Fibroblast of skin of left quadriceps (primary cell): ENCODE measurements around the gene KRTAP3-2.

ENCODE experiments used
- DNase-seq, 2 experiments: peaks; one replicate each; pipeline ENCODE4 v3.0.0-alpha.2; 2013; ENCODE audit warnings: low read depth in 2 of 2

The KRTAP3-2 gene

DNA sequence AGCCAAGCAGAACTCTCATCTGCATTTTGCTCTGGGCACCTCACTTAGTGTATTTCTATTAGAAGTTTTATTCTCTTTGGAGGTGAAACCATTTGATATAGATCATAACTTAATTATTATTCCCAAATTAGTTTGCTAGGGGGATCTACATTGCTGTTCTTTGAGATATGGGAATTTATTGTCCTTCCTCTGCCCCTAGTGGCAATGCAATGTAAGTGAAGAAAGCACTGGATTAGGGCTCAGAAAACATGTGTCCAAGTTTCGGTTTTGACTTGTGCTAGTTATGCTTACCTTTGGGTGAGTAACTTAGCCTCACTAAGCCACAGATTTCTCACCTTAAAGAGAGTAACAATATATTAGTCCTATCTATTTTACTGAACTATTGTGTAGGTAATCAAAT lies 35.9 kb downstream of the KRTAP3-2 start:
- DNase-seq: no peak

DNA sequence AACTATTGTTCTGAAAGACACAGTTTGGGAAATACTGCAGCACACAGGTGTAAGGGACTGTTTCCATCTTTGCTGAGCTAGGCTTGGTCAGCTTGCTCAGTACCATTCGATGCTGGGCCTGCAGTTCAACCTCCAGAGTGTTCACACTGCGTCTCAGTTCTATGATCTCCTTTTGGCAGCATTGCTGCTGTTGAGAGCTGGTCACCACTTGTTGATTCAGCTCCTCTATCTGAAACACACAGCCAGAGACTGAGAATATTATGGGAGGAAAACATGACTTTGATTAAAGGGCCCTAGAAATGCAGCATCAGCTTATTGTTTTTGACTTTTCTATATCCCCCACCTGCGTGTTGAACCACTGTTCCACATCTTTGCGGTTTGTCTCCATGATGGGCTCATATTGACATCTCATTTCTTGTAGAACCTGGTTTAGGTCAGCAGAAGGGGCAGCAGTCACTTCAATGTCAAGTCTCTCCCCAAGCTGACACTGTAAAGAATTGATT lies 37.6 kb downstream of the KRTAP3-2 start:
- no peak for DNase-seq

DNA sequence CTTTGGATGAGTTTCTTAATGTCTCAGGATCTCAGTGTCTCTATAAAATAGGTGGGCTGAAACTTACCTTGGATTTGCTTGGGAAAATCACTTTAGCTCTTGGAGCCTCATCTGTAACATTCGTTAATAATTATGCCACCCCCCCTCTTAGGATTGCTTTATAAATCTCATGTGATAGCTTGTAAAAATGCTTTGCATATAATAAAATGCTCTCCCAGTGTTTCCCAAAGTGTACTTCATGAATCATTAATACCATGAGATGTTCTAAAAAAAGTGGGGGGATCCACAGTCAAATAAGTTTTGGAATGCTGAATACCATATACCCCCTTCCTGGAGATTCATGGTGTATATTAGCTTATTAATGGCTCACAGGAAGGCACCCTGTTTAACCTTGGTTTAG lies 38.1 kb downstream of the KRTAP3-2 start:
- no peak for DNase-seq

DNA sequence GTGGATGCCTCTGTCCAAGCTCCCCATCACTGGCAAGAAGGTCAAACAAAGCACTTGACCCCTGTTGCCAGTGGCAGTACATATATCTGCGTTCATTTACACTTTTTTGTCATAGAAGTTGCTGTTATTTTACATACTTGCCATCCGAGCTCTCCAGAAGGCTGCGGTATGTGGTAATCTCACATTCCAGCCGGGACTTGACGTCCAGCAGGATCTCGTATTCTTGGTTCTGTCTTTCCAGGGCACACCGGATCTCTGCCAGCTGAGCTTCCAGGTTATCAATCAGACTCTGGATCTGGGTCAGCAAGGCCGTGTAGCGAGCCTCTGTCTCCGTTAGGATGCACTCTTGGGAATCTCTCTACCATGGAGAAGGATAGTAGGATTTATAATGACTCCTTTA lies 39.6 kb downstream of the KRTAP3-2 start:
- no peak for DNase-seq

DNA sequence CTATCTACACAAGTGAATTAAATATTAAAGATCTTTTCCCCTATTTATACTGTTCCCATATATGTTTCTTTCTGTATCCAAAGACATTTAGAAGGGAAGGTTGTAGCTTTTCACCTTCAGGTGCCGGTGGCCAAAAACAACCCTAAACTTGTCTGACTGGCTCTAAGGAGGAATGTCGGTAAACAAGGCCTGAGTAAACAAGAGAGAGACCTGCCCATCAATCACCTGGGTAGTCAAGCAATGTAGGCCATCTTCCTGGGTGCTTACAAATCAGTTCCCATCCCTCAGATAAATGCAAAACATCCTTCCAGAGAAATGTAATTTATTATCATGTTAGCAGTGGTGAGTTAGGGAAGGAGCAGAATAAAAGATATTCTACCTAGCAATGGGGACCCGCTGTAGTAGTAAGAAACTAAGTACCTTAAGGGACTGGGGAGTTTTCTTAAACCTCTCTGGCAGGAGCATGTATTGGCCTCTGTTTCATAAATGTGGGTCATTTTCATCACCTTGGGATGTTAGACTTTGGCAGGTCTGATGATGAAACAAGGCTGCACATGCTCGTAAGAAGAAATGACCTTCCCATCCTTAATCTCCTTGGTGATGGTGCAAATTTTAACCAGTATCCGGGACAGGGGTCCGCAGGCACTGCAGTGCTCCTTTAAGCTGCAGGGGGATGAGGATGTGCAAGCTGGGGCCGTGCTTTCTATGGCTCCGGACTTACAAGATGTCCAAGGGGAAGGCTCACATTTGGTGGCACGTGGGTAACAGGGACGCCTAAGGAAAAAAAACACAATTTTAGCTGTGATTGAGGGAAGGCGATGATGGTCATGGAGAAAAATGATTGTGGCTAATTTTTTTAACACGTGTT lies 41.4 kb downstream of the KRTAP3-2 start:
- DNase-seq: no peak

DNA sequence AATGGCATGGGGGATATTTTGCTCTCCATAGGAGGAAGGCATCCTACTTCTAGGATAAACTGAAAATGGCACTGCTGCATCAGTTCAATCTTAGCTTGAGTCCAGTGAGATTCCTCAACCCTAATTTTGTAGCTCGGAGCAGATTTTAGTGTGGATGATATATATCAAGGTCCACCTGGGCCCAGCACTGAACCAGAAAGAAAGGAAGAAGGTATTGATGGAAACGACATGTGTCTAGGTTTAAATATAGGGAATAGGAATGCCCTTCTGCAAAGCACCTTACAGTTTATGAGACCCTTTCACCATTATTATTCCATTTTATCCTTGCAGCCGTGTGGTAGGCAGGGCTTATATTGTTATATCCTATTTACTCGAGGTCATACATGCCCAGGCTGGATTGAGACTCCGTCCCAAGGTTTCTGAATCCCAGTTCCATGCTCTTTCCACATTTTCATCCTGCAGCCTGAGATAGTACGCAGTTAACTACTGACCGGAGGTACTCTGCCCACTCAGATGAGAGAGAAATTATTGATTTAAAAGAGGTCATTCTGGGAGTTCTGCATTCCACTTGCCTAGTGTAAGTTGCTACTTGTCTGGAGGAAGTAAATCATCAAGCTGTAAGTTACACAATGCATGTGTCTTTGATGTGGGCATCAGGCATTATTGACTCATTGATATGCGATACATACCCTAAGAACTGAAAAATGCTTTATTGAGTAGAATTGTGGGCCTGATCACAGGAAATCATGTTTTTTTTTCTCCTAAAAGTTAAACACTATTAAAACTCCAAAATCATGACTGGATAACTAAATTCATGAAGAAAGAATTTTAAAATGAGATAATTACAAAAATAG lies 43.1 kb downstream of the KRTAP3-2 start:
- DNase-seq: peak; percentile 93 to 94

DNA sequence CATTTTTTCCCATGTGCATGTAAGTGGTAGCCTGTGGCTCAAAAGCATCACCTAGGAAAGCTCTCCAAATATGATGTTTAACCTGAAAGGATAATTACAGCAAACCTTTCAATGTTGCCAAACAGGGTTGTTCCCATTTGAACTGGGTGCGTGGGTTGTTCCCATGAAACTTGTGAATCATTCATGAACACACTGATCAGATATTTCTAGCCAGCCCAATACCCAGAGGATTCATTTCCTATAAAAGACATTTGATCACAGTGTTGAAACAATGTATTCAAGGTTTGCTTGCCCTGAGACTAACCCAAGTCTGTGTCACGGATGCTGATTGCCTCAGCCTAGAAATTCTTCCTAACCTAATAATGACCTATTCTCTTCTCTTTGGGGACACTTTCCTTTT lies 45.8 kb downstream of the KRTAP3-2 start:
- DNase-seq: peak; percentile 70 to 73

DNA sequence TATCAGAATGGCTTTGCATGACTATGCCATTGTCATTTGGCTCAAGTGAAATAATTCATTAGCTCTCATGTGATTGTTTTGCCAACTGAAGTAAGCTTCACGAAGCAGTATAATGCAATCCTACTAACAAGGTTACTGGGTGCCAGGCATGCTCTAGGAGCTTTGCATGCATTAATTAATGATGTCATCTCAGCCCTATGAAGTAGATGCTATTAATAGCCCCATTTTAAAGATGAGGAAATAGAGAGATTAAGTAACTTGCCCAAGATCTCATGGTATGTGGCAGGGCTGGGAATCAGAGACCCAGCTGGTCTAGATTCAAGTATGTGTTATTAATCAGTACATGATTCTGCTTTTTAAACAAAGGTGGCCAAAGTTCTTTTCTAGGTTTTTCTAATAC lies 47.0 kb downstream of the KRTAP3-2 start:
- peak; percentile 77 to 82 for DNase-seq

DNA sequence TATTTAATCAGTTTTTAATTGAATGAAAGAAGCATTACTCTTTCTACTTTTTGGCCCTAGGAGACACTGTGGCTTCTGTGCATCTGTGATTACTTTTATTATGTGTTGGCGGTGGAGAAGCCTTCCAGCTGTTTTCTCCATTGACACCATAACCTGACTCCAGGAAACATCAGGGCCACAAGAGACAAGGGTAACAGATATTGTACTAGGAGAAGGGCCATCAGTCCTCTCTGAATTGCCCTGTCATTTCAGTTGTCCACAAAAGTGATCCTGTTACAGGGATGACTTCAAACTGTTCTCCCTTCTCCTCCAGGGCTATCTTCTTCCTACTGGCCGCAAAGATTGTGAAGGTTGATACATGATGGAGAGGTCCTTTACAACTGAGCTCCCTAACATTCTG lies 47.6 kb downstream of the KRTAP3-2 start:
- DNase-seq: no peak

DNA sequence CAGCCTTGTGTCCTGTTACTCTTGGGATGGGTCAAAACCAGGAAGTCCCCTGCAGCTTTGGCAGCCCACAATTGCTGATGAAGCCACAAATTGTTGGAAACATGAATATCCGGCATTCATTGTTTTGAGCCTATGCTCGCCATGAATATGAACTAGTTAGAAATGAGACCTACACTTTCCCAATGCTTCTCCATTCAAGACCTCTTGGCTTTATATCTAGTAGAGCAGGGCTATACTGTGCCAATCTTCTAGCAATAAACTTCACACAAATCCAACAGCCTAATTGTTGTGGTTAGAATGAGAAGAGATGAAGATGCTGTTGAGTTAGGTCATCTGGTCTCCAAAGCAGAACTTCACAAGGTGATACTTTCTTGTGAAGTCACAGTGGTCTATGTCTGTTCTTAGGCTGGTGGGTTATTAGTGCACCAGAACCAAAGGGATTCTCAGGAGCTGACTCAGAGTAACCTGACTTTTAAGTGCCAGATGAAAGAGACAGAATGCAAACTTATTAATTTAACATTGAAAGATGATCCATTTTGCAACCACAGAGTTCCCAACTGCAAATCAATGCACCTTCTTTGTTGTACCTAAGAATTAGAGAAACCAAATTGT lies 48.6 kb downstream of the KRTAP3-2 start:
- no peak for DNase-seq

DNA sequence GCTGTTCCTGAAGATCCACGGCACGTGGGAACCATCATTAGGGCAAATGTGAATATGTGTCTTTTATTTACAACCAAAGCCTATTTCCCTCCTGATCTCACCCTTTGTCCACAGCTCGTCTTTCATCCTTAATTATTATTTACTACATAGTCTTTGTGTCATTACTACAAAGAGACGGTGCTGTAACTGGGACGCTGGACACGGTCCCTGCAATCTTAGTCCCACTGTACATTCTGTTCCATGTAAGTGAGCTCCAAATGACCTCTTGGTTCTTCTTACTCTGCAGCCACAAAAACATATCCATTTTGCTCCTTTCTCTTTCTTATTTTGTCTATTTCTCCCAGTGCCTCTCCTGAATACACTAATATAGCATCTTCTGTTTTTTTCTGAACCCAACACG lies 49.5 kb downstream of the KRTAP3-2 start:
- DNase-seq: no peak

DNA sequence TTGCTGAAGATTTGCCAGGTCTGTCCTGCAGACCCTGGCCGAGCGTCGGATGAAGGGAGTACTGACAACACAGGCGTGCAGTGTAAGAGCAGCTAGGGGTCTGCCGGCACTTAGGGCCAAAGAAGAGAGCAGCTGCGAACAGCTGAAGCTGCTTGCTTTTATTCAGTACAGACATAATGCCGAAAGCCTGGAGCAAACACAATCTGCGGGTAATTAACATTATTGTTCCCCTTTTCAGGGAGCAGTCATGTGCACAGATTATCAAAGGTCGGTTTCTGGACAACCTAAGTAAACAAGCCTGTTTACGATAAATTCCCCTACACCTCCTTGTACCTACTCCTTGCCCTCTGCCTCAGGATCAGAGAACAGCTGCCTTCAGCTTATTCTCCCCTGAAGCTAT lies 50.3 kb downstream of the KRTAP3-2 start:
- DNase-seq: no peak
